Subcutaneous abdominal adipose tissue (tissue), 5 donors: Measurements from ENCODE around the gene NEB.

Experiments
- H3K27ac ChIP-seq: one replicate; pipeline ENCODE4 v1.7.0; 2013; ENCODE audit warnings: low read depth, mild to moderate bottlenecking, inconsistent platforms, low read length, moderate library complexity
- H3K27me3 ChIP-seq, 5 donors: one replicate each; pipeline ENCODE4 v1.7.0; 2013; ENCODE audit warnings: low read length in 5 of 5, inconsistent platforms in 1 of 5; ENCODE audit not compliant: control insufficient read depth in 5 of 5, insufficient read depth in 4 of 5
- H3K36me3 ChIP-seq, 5 donors: one replicate each; pipeline ENCODE4 v1.7.0; 2013; ENCODE audit warnings: low read length in 5 of 5; ENCODE audit not compliant: control insufficient read depth in 5 of 5, insufficient read depth in 5 of 5
- H3K4me1 ChIP-seq, 5 donors: one replicate each; pipeline ENCODE4 v1.7.0; 2013; ENCODE audit warnings: low read length in 5 of 5, mild to moderate bottlenecking in 3 of 5, moderate library complexity in 1 of 5; ENCODE audit not compliant: control insufficient read depth in 5 of 5, insufficient read depth in 5 of 5
- H3K4me3 ChIP-seq, 5 donors: one replicate each; pipeline ENCODE4 v1.7.0; 2013; ENCODE audit warnings: low read length in 5 of 5, low read depth in 1 of 5
- H3K9ac ChIP-seq, 5 donors: one replicate each; pipeline ENCODE4 v1.7.0; 2013; ENCODE audit warnings: low read length in 5 of 5, mild to moderate bottlenecking in 4 of 5, moderate library complexity in 3 of 5
- H3K9me3 ChIP-seq, 5 donors: one replicate each; pipeline ENCODE4 v1.7.0; 2013; ENCODE audit warnings: low read length in 5 of 5; ENCODE audit not compliant: control insufficient read depth in 5 of 5
- donor health status: healthy.
- donor health status: healthy.
- donor health status: healthy.
- donor health status: healthy.
- donor health status: healthy.

Gene NEB

GRCh38 chr2:151482171-151482725, 252.0 kb downstream of the NEB start:
- H3K36me3 ChIP-seq = peaks cover 17 to 41% (median 24%) of the 10 kb centered on the region in 5 donors
- H3K9me3 ChIP-seq = no peaks in the 10 kb centered on the region
- no peaks in the 10 kb centered on the region for H3K27me3 ChIP-seq
- H3K27ac ChIP-seq = no peak overlapping the region
- no peak overlapping the region for H3K9ac ChIP-seq
- peaks cover 0 to 2% (median 0%) of the 10 kb centered on the region in 5 donors for H3K4me1 ChIP-seq
- no peak overlapping the region for H3K4me3 ChIP-seq

- no peak overlapping the region for H3K27ac ChIP-seq
These were observed 252.5 kb downstream of the NEB start for GRCh38 chr2:151481744-151482143.

GRCh38 chr2:151478011-151478410, 256.3 kb downstream of the NEB start:
- Histone ChIP-seq H3K9ac (no peak overlapping the region), H3K9me3 (no peaks in the 10 kb centered on the region), H3K4me3 (no peak overlapping the region), H3K36me3 (peaks cover 8 to 33% (median 20%) of the 10 kb centered on the region in 5 donors), H3K4me1 (peaks cover 0 to 6% (median 0%) of the 10 kb centered on the region in 5 donors), H3K27ac (no peak overlapping the region), H3K27me3 (no peaks in the 10 kb centered on the region)

More at GRCh38 chr2:151481744-151482143, 252.5 kb downstream of the NEB start:
- Histone ChIP-seq H3K27me3 (no peaks in the 10 kb centered on the region), H3K36me3 (peaks cover 17 to 41% (median 24%) of the 10 kb centered on the region in 5 donors), H3K9me3 (no peaks in the 10 kb centered on the region), H3K9ac (no peak overlapping the region), H3K4me3 (no peak overlapping the region), H3K4me1 (peaks cover 0 to 2% (median 0%) of the 10 kb centered on the region in 5 donors)

GRCh38 chr2:151476287-151476686, 258.0 kb downstream of the NEB start:
- Histone ChIP-seq H3K36me3 (peaks cover 7 to 27% (median 16%) of the 10 kb centered on the region in 5 donors), H3K27ac (no peak overlapping the region), H3K4me1 (peaks cover 0 to 6% (median 0%) of the 10 kb centered on the region in 5 donors), H3K9ac (no peak overlapping the region), H3K27me3 (no peaks in the 10 kb centered on the region), H3K4me3 (no peak overlapping the region), H3K9me3 (no peaks in the 10 kb centered on the region)

GRCh38 chr2:151475071-151475470, 259.2 kb downstream of the NEB start:
- Histone ChIP-seq H3K27me3 (no peaks in the 10 kb centered on the region), H3K4me3 (no peak overlapping the region), H3K4me1 (peaks cover 0 to 6% (median 0%) of the 10 kb centered on the region in 5 donors), H3K9me3 (no peaks in the 10 kb centered on the region), H3K9ac (no peak overlapping the region), H3K36me3 (peaks cover 11 to 34% (median 21%) of the 10 kb centered on the region in 5 donors), H3K27ac (no peak overlapping the region)

GRCh38 chr2:151472966-151473365, 261.3 kb downstream of the NEB start:
- no peaks in the 10 kb centered on the region for H3K27me3 ChIP-seq
- H3K36me3 ChIP-seq = peaks cover 32 to 54% (median 42%) of the 10 kb centered on the region in 5 donors
- no peak overlapping the region for H3K4me3 ChIP-seq
- H3K27ac ChIP-seq = no peak overlapping the region
- no peak overlapping the region for H3K9ac ChIP-seq
- H3K9me3 ChIP-seq = no peaks in the 10 kb centered on the region
- H3K4me1 ChIP-seq = peaks cover 0 to 6% (median 0%) of the 10 kb centered on the region in 5 donors

- Histone ChIP-seq H3K4me1 (peaks cover 0 to 6% (median 0%) of the 10 kb centered on the region in 5 donors), H3K9me3 (no peaks in the 10 kb centered on the region), H3K9ac (no peak overlapping the region), H3K27ac (no peak overlapping the region), H3K36me3 (peaks cover 45 to 66% (median 52%) of the 10 kb centered on the region in 5 donors), H3K27me3 (no peaks in the 10 kb centered on the region), H3K4me3 (no peak overlapping the region)
These were observed 263.7 kb downstream of the NEB start for GRCh38 chr2:151470556-151470955.

GRCh38 chr2:151465771-151466170, 268.5 kb downstream of the NEB start:
- peaks cover 61 to 86% (median 79%) of the 10 kb centered on the region in 5 donors for H3K36me3 ChIP-seq
- H3K4me1 ChIP-seq = no peaks in the 10 kb centered on the region
- no peaks in the 10 kb centered on the region for H3K27me3 ChIP-seq
- no peak overlapping the region for H3K27ac ChIP-seq
- H3K4me3 ChIP-seq = no peak overlapping the region
- H3K9ac ChIP-seq = no peak overlapping the region
- no peaks in the 10 kb centered on the region for H3K9me3 ChIP-seq

GRCh38 chr2:151459358-151459757, 274.9 kb downstream of the NEB start:
- Histone ChIP-seq H3K4me3 (no peak overlapping the region), H3K27ac (no peak overlapping the region), H3K27me3 (no peaks in the 10 kb centered on the region), H3K9ac (no peak overlapping the region), H3K36me3 (peaks cover 44 to 75% (median 50%) of the 10 kb centered on the region in 5 donors), H3K4me1 (peaks cover 0 to 7% (median 0%) of the 10 kb centered on the region in 5 donors), H3K9me3 (no peaks in the 10 kb centered on the region)

GRCh38 chr2:151439127-151439526, 295.1 kb downstream of the NEB start:
- Histone ChIP-seq H3K27ac (no peak overlapping the region), H3K4me1 (no peaks in the 10 kb centered on the region), H3K36me3 (peaks cover 31 to 72% (median 48%) of the 10 kb centered on the region in 5 donors), H3K4me3 (no peak overlapping the region), H3K9ac (no peak overlapping the region), H3K27me3 (no peaks in the 10 kb centered on the region), H3K9me3 (no peaks in the 10 kb centered on the region)
